C4-2B (cell line): ENCODE data around the gene LDB3.

ENCODE experiments used
- ZFX ChIP-seq: fragments of 450-650 bp; IDR thresholded peaks from 2 replicates; pipeline ENCODE4 v1.6.1; 2017
- TF ChIP-seq, protein P1 (sequence below): fragments of 450-650 bp; conservative IDR thresholded peaks from 2 replicates; pipeline ENCODE4 v1.5.1; 2017; ENCODE audit warnings: mild to moderate bottlenecking

DNA sequence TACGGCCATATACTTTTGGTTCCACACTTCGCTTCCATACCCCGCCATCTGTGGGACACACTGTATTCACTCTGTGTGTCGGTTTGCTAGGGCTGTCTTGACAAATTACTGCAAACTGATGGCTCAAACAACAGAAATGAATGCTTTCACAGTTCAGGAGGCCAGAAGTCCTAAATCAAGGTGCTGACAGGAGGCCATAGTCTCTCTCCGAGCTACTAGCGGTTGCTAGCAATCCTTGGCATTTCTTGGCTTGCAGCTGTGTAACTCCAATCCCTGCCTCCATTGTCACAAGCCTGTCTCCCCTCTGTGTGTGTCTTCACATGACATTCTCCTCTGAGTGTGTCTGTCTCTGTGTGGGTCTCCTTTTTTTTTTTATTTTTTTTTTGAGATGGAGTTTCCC, 59.2 kb downstream of the LDB3 start:
- TF ChIP-seq, protein P1, sequence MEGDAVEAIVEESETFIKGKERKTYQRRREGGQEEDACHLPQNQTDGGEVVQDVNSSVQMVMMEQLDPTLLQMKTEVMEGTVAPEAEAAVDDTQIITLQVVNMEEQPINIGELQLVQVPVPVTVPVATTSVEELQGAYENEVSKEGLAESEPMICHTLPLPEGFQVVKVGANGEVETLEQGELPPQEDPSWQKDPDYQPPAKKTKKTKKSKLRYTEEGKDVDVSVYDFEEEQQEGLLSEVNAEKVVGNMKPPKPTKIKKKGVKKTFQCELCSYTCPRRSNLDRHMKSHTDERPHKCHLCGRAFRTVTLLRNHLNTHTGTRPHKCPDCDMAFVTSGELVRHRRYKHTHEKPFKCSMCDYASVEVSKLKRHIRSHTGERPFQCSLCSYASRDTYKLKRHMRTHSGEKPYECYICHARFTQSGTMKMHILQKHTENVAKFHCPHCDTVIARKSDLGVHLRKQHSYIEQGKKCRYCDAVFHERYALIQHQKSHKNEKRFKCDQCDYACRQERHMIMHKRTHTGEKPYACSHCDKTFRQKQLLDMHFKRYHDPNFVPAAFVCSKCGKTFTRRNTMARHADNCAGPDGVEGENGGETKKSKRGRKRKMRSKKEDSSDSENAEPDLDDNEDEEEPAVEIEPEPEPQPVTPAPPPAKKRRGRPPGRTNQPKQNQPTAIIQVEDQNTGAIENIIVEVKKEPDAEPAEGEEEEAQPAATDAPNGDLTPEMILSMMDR: no peak
- no peak for TF ChIP-seq ZFX
